Kidney tubule cell (primary cell): ENCODE measurements around the gene NCF4.

Experiments
- DNase-seq: peaks from one replicate; pipeline ENCODE4 v3.0.0-alpha.2; 2018; ENCODE audit warnings: low spot score

The NCF4 gene

GRCh38 chr22:36864454-36865215 lies 3.8 kb downstream of the NCF4 start:
- DNase-seq, result no peak

GRCh38 chr22:36865346-36865745 lies 4.5 kb downstream of the NCF4 start:
- peak; percentile 17 for DNase-seq

GRCh38 chr22:36867695-36868094 lies 6.9 kb downstream of the NCF4 start:
- DNase-seq, result no peak

GRCh38 chr22:36868546-36869181 lies 7.9 kb downstream of the NCF4 start:
- DNase-seq, result no peak

- no peak for DNase-seq
Measured at GRCh38 chr22:36870250-36870649, 9.4 kb downstream of the NCF4 start.

GRCh38 chr22:36871669-36872081 lies 10.9 kb downstream of the NCF4 start:
- DNase-seq, result peak; percentile 47

GRCh38 chr22:36872084-36872483 lies 11.3 kb downstream of the NCF4 start:
- DNase-seq, result no peak

- DNase-seq, result no peak
Measured at GRCh38 chr22:36872866-36873498, 12.2 kb downstream of the NCF4 start.

GRCh38 chr22:36873614-36874308 lies 13.0 kb downstream of the NCF4 start:
- DNase-seq, result peak; percentile 73

- no peak for DNase-seq
Measured at GRCh38 chr22:36874309-36874696, 13.5 kb downstream of the NCF4 start.

GRCh38 chr22:36874736-36875135 lies 13.9 kb downstream of the NCF4 start:
- no peak for DNase-seq

- no peak for DNase-seq
Measured at GRCh38 chr22:36875741-36876140, 14.9 kb downstream of the NCF4 start.

- no peak for DNase-seq
Measured at GRCh38 chr22:36879775-36880174, 19.0 kb downstream of the NCF4 start.

GRCh38 chr22:36881504-36882245 lies 20.9 kb downstream of the NCF4 start:
- no peak for DNase-seq

- no peak for DNase-seq
Measured at GRCh38 chr22:36884349-36885158, 23.7 kb downstream of the NCF4 start.

- no peak for DNase-seq
Measured at GRCh38 chr22:36885474-36885873, 24.7 kb downstream of the NCF4 start.

GRCh38 chr22:36886016-36886415 lies 25.2 kb downstream of the NCF4 start:
- no peak for DNase-seq

GRCh38 chr22:36887162-36887561 lies 26.4 kb downstream of the NCF4 start:
- no peak for DNase-seq

- no peak for DNase-seq
Measured at GRCh38 chr22:36891646-36892045, 30.8 kb downstream of the NCF4 start.

- DNase-seq, result no peak
Measured at GRCh38 chr22:36892292-36892691, 31.5 kb downstream of the NCF4 start.

- DNase-seq, result no peak
Measured at GRCh38 chr22:36893262-36893661, 32.5 kb downstream of the NCF4 start.
